DMS 273 (cell line): ENCODE data around the gene ZNF664.

Experiments used
- DNase-seq: peaks from one replicate; lab custom pipeline; 2025; ENCODE audit not compliant: unreplicated experiment; lab: John Stamatoyannopoulos, UW

Gene ZNF664

DNA sequence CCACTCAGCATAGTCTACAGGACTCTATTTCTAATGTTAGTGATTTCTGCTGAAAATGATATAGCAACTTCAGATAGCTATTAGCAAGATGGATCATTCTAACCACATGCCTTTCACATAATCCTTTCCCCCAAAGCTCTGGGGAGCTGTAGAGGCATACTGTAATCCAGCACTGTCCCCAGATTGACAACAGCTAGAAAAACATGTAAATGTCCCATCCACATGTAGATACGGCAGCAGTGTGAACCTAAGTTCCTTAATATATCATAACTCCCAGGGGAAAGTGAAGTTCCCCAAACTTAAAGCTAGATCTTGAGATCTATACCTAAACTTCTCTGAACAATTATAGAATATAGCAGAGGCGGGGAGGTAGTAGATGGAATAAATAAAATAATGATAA, 14.0 kb downstream of the ZNF664 start:
- DNase-seq, result no peak

DNA sequence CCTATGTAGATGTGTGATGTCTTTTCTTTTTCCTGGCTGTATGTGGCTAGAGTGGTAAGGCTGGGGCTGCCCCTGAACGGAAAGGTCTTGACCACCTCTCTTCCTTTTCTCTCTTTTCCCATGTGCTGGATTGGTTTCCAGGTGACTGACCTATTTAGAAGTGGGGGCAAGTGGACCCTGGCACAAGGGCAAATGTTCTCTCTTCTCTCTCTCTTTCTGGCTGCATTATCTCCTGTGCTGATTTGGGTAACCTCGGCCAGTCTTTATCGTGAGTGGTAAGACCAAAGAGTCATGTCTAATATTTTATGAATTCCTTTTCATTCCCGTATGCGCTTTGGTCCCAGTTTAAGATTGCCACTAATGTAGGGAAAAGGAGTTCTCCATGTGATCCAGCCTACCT, 16.2 kb downstream of the ZNF664 start:
- no peak for DNase-seq

DNA sequence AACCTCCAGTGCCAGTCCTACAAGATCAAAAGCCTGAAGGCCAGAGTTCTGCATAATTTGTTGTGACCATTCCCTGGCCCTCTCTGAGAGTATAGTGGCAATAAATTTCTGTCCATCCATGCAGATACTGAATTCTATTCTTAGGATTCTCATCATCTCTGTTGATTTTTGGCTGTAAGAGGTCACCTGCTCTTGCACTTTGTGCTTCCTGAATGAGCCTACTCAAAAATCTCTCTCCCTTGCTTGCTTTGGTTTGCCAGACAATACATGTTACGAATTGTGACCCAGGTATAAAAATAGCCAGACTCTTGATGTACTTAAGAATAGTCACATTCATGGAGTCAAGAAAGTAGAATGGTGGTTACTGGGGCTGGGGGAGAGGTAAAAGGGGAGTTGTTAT, 16.7 kb downstream of the ZNF664 start:
- no peak for DNase-seq

DNA sequence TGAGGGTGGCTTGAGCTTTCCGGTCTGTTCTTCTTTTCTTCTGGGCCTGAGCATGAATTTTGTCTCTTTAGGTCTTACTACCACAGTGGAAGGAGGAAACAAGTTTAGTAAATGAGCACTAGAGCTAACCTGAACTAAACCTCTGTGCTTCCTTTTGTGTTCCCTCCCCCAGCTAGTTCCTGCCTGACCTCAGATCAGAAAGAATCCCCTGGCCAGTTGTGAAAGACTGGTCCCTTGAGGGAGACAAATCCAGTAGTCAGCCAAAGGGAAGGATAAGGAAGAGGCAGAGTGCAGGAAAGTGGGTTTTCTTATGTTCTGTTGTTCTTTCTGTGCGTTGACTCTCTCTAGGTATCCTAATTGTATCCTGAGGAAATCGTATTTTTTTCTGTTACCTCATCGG, 17.5 kb downstream of the ZNF664 start:
- DNase-seq, result no peak

DNA sequence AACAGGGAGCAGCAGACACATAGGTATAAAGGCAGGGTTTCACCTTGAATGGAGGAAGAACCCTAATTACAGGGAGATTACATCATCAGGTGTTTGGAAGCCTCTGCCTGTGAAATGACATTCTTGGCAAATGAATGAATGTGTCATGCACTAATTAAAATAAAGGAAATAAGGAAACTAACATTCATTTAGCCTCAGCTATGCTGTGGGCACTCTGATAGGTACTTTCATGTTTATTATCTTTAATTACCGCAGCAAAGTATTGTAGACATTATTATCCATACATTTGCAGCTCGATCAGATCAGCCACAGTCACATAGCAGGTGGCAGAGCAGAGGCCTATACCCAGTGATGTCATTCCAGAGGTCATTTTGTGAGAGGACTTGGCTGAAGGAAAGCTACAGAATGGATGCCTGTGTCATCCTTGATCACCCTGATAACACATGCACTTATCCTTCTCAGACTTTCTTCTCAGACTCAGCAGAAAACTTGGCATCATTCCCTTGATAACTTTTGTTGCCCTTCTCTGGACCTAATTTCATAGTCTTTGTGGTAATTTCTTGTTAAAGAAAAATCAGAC, 18.4 kb downstream of the ZNF664 start:
- no peak for DNase-seq

DNA sequence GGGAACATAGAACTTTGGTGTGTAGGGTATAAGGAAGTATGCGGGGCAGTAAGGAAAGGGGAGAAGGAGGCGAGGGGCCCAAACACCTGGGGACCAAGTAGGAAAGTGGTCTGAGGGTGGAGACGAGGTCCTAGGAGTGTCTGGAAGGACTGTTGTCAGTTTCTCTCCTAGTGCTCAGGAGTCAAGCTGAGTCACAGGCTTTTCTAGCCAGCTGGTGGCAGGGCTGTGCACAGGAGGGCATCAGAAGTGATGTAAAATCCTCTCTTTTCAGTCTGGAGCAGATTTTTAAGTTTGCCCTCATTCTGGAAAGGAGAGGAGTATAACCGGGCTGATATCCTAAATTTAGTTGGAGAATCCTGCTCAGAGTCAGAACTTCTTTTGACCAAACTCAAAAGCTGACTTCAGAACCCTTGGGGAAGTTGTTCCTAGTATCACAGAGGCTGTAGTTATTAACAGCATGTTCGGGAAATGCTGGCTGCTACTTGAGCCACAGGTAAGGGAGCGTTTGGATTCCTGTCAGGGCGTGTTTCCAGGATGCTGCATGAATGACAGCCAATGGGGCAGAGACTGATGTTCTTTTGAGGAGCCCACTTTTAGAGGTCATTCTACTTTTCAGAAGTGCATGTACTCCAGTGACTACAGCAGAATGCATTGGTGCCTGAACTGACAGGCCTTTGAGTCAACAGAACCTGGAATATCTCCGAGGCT, 19.3 kb downstream of the ZNF664 start:
- no peak for DNase-seq

DNA sequence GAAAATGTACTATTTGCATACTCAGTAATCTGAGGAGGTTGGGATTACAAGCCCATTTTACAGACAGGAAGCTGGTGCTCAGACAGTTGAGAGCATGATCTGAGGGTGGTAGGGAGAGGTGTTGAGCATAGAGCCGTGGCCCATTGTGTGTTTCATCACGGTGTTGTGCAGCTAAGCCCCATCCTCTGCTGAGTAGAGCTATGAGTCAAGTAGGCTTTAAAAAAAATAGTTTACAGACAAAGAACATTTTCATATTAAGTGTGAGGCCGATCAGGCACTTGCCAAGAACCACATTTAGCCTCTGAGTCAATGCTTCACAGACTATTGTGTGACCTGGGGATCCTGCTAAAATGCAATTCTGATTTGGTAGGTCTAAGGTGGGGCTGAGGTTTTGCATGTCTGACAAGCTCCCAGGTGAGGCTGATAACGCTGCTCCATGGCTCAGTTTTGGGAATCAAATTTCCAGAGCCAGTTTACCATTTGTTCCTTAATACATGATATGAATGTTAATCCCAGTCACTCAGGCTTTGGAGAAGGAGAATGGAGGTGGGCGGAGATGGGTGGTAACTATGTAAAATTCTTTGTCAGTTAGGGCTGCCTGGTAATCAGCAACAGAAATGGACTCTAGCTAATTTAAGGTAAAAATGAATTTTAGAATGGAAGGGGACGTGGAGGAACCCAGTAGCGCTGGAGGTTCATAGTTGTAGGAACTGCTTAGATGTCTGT, 22.2 kb downstream of the ZNF664 start:
- DNase-seq, result no peak

DNA sequence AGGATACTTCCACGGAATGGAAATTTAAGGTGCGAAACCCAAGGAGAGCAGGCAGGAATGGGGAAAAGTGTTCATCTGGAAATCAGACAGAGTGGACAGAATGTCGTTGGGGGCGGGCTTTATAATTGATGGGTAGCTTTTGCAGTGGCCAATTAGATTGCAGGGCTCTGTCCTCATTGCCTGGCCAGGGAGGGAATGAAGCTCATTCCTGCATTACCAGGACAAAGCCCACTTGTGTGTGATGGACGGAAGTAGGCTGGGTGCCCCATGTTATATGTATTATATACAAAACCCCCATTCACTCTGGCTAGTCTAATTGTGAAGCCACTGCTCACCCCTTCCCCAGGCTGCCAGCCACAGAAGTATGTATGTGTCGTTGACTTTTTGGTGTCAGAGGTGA, 23.6 kb downstream of the ZNF664 start:
- DNase-seq, result no peak

DNA sequence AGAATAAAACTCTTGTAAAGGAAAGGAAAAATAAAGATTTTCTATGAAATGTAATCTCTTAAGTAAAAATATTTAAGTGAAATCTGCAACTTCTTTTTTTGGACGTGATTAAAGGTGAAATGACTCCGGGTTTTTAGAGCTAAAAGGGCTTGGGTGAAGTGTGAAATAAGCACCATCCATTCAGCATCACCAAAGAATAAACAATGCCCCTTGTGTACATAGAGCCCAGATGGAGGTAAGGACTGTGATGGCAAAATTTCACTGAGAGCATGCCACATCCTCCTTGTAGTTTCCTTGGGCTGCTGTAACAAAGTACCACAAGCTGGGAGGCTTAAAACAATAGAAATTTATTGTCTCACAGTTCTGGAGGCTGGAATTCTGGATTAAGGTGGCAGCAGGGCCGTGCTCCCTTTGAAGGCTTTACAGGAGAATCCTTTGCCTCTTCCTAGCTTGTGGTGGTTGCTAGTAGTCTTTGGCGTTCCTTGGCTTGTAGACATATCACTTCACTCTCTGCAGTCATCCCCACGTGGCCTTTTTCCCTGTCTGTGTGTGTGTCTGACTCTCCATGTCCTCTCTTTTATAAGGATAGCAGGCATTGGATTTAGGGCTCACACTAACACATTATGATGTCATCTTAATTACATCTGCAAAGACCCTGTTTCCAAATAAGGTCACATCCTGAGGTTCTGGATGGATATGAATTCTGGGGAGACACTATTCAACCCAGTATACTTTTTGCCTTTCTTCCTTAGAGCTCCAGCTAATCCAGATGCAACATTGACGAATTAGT, 24.2 kb downstream of the ZNF664 start:
- no peak for DNase-seq

DNA sequence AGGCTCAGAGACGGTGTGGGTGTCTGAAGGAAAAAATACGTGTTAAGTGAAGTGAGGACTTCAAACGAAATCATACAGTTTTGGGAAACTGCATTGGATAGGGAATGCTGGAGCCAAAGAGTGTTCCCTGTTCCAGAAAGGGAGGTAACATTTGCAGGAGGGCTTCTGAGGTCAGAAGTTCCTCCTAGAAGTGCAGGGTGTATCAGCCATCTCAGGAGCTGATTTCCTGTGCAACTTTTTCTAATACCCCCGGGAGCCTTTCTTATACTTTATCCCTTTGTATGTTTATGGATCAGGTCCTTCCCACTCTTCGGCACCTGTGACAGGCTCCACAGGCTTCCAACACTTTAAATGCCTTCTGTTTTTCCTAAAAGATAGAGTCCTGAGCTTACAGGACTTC, 24.9 kb downstream of the ZNF664 start:
- DNase-seq, result no peak

DNA sequence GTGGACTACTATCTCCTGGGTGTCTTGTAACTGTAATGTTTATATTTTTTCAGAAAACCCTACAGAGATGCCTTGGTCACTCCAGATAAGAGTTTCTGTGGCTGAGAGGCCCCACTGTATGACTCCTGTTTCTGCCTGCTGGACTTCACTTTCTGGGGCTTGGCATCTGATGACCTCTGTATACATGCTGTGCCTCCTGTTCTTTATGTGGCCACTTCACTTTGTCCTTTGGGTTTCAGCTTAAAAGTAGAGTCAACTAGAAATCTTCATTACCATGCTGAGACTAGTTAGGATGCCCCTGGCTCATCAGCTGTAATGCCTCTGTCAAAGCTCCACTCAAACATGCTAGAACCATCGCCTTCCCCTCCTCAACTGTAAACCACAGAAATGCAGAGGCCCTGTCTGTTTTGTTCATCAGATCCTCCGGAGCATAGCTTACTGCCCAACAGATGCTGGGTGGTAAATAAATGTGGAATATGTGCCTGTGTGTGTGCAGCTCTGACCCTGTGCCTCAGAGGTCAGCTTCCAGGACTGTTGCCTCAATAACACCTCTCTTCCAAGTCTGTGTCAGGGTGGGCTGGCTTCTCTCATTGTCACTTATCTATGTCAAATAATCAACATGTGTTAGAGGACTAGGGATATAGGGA, 25.5 kb downstream of the ZNF664 start:
- no peak for DNase-seq

DNA sequence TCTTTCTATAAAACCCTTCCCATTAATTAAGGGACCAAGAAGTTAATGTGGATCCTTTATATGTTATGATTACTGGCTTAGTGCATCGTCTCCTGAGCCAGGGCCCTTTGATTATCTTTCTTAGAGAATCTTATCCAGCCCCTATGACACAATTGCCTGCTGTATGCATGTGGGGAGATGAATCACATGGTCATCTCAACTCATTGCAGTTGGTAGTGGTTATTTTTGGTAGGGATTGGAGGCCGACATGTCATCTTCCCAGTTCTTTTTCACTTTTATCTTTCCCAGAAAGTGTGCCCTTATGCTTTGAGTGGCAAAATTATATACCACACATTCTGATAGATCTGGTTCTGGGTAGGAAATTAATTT, 26.0 kb downstream of the ZNF664 start:
- no peak for DNase-seq

DNA sequence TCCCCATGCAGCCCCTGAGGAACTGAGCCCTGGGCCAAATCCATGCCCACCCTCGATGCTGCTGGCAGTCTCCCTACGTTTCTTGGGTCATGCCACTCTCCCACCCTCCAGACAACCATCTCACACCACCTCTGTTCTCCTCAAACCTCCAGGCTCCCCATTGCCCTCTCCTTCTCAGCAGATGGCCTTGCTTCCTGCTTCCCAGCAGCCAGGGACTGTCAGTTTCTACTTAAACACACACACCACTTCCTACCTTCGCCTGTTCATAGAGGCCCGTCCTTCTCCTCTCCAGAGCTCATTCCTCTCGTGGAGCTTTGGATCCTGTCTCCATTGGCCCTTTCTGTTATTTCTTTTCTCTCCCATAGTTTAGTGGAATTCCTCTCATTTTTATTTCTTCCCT, 27.1 kb downstream of the ZNF664 start:
- DNase-seq, result no peak

DNA sequence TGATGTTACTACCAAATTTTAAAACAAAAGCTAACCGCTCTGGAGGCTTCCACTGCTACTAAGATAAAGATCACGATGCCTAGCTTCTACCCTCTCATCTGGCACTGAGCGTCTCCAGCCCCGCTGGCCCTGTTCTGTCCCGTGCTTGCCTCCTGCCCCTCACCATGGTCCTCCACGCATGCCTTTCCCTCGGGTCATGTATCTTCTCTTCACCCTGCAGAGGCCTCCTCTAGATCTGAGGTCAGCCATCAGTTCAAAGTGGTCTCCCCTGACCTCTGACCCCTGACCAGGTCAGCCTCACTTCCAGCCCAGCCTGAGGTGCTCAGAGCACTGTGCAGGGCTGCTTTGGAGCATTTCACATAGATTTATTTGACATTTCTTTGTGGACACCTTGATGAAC, 28.3 kb downstream of the ZNF664 start:
- DNase-seq, result no peak

DNA sequence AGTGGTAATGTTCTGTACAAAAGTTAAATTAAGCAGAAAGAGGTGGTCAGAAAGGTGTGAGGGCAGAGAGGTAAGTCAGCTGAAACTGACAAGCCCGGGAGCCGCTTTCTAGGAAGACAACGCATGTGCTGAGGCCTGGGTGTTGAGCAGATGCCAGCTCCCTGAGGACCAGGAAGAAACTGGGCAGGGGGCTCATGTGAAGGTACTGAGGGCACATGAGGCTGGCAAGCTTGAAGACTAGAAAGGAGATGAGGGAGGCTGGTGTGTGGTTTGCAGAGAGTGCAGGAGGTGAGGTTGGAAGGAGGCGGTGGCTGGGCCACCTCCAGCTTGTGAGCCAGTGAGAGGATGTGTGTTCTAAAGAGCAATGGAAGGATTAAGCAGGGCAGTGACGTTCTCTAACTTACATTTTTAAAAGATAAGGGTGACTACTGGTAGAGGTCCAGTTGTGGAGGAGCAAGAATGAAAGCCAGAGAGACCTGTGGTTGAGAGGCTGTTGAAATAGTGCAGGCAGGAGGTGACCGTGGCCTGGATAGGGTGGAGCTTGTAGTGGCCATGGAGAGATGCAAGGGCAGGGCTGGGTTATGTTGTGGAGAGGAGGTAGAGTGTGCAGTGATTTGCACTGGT, 29.1 kb downstream of the ZNF664 start:
- DNase-seq, result no peak

DNA sequence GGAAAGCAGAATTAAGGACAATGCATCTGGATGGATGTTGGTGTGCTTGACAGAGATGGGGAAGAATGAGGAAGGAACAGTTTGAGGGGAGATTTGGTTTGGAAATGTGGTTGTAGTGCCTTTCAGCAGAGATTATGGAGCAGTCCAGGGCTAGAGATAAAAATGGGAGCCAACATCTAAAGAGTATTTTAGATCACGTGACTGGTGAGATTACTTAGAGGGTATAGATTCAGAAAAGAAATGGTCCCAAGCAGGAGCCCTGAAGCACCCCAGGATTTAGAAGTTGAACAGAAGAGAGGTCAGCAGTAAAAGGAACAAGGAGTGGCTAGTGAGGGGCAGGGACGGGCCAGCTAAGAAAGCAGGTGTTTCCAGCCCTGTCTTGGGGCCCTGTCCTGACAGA, 29.6 kb downstream of the ZNF664 start:
- no peak for DNase-seq

DNA sequence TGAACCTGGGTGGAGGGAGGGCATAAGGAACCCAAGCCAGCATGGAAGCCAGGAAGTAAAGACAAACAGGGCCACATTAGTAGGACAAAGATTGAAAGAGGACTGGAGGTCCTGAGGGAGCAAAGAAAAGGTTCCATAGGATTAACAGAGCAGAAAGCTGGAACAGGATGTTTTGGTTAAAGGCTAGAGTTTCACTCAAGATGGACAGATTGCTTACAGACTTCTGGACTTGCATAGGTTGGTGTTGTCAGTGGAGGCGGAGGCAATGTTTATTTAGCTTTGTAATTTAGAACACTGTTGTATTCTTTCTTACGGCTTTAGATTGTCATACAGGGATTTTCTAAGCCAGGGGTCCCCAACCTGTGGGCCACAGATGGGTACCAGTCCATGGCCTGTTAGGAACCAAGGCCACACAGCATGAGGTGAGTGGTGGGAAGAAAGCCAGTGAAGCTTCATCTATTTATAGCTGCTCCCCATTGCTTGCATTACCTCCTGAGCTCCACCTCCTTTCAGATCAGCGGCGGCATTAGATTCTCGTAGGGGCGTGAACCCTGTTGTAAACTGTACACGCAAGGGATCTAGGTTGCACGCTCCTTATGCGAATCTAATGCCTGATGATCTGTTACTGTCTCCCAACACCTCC, 31.3 kb downstream of the ZNF664 start:
- no peak for DNase-seq

DNA sequence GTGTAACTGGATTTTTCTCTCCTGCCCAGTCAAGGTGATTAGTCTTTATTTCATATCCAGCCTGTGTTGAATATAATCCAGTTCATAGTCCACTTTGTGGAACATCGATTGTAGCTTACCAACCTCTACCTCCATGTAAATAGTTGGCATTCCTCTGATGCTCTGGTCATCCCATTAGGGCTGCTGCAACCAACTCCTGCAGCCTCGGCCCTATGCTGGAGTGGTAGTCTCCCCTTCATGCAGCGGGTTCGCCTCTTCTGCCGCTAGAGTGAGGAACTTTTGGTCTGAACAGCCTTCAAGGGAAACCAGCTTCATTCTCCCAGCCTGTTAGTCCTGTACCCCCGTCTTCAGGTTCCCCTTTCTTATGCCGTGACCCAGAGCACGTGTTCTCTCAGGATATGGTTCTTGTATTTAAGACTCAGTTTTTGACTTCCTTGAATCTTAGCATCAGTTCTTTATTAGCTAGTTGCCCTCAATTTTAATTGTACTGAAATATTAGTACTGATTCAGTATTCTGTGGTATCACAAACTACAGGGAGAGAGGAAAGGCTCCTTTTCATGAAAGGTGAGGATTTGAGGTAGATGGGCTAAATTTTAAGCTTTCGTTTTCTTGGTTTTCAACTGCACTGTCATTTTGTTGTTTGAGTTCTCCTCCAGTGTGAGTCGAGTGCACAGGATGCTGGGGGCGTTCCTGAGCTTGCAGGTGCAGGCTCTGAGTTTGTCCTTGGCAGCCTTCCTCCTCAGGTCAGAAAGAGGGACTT, 33.2 kb downstream of the ZNF664 start:
- DNase-seq, result no peak

DNA sequence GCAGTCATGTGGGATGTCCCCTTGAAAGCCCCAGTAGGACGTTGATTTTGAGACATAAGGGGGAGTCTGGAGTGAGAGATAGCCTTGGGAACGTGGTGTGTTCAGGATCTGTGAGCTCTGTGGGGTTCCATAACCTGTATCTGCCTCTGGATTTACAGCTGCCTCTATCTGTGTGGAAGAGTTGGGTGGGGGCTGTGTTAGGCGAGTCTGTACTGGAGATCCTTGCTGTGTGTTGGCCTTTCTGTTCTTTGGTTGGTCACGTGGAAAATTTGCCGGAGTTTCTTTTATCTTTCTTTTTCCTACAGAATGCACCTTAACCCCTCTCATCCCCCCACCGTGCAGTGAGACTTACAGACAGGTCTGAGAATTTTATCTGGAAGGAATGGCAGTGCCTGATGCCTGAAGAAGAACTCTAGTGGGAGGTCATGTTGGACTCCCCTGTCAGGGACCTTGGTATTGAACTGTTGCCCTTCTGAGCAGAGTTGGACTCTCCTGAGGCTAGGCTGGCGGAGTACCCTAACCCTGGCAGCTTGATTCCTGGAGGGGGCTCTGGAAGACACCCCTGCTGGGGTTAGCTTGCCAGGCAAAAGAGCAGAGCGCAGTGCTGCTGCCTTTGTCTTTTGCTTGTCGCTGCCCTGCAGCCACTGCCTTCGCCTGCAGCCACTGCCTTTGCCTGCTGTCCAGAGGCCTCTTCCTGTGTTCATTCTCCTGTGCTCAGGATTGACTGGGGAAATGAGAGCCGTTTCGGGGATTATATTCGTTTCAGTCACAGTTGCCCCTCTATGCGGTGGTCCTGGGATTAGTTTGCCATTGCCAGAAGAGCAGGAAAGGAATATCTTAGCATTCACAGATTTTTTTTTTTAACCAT, 34.1 kb downstream of the ZNF664 start:
- DNase-seq, result no peak
